Mesothelial cell of epicardium (in vitro differentiated cells): Measurements from ENCODE around the gene WWOX. TPM values are rescaled to one million over a fixed set of nuclear protein-coding genes. Genes with fewer than 3 reads are reported as not detected.

Experiments
- DNase-seq, 2 experiments: peaks; one replicate each; pipeline ENCODE4 v3.0.0; 2021; ENCODE audit warnings: low spot score in 2 of 2; ENCODE audit not compliant: unreplicated experiment in 2 of 2
- H3K27ac Mint-ChIP-seq: 2 replicates; pipeline ENCODE4 v1.8.0; 2021; ENCODE audit warnings: mixed read lengths
- H3K27me3 Mint-ChIP-seq: 2 replicates; pipeline ENCODE4 v1.8.0; 2021; ENCODE audit warnings: low read depth, mixed read lengths
- H3K36me3 Mint-ChIP-seq: 2 replicates; pipeline ENCODE4 v1.8.0; 2021; ENCODE audit warnings: mixed read lengths
- H3K4me1 Mint-ChIP-seq: 2 replicates; pipeline ENCODE4 v1.8.0; 2021; ENCODE audit warnings: mixed read lengths
- H3K4me3 Mint-ChIP-seq: 2 replicates; pipeline ENCODE4 v1.8.0; 2021; ENCODE audit warnings: mild to moderate bottlenecking, moderate library complexity, mixed read lengths
- H3K9me3 Mint-ChIP-seq: 2 replicates; pipeline ENCODE4 v1.8.0; 2021; ENCODE audit warnings: mixed read lengths
- CTCF ChIP-seq: fragments of 200-600 bp; sonication (generic); IDR thresholded peaks from one replicate; pipeline ENCODE4 v1.5.0; 2021; ENCODE audit warnings: antibody characterized with exemption; ENCODE audit not compliant: unreplicated experiment
- total RNA-seq: library from RNA; stranded (reverse); gene quantifications from 3 replicates; pipeline ENCODE4 v1.2.1, GENCODE V29; 2021

The WWOX gene
- total RNA-seq, 1 donor from 2014 or later, result 29.7 TPM

DNA sequence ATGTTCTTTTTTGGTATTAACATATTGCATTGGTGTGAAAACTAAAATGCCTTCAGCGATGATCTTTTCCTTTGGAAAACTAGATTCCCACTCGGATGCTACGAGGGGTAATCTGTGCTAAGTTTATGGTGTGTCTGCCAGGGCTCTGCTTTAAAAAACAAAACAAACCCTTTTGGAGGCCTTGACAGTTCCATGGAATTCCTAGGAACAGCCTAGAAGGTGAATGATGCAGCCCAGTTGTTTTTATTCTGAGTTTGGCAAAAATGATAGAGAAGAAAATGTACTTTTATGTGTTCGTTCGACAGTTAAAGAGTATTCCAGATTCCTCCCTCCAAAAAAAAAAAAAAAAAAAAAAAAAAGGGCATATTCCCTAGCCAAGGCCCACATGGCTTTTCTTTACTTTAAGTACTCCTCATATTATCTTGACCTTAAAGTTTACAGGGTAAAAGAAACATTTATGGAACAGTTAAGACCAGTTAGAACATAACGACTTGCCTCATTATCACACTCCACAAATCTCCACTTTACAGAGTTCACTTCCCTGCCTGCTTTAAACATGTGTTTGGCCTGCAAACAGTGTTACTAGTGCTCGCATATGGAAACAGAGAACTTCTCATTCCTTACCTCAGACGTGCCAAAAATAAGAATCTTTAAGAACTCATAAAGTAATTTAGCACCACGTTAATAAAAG lies 159.1 kb downstream of the WWOX start:
- Mint-ChIP-seq H3K9me3 (no peaks in the 10 kb centered on the region), H3K27ac (peak overlapping the region; percentile 44), H3K36me3 (peaks cover 2% of the 10 kb centered on the region), H3K4me3 (no peak overlapping the region), H3K27me3 (peaks cover 23% of the 10 kb centered on the region), H3K4me1 (peaks cover 24% of the 10 kb centered on the region)
- TF ChIP-seq CTCF, result no peak
- DNase-seq, result no peak

DNA sequence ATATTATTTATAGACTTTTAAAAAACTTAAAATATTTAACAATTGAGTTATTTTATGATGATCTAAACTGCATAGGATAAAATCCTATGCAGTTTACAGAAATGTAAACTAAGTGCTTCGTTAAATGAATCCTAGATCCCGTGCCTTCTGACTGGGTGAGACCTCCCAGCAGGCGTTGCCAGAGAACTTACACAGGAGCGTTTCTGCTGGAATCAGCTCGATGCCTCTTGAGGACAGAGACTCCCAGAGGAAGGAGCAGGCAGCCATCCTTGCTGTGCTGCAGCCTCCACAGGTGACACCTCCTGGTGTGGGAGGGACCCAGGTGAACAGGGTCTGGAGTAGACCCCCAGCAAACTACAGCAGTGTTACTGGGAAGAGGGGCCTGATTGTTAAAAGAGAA lies 160.4 kb downstream of the WWOX start:
- no peak overlapping the region for H3K27ac Mint-ChIP-seq
- peaks cover 21% of the 10 kb centered on the region for H3K27me3 Mint-ChIP-seq
- no peak overlapping the region for H3K4me3 Mint-ChIP-seq
- peaks cover 24% of the 10 kb centered on the region for H3K4me1 Mint-ChIP-seq
- no peak for DNase-seq
- peaks cover 6% of the 10 kb centered on the region for H3K9me3 Mint-ChIP-seq
- TF ChIP-seq CTCF, result no peak
- H3K36me3 Mint-ChIP-seq, result peaks cover 7% of the 10 kb centered on the region

- no peak for DNase-seq
- Mint-ChIP-seq H3K36me3 (peaks cover 11% of the 10 kb centered on the region), H3K9me3 (peaks cover 6% of the 10 kb centered on the region), H3K27me3 (peaks cover 11% of the 10 kb centered on the region), H3K4me3 (no peak overlapping the region), H3K4me1 (peaks cover 2% of the 10 kb centered on the region), H3K27ac (no peak overlapping the region)
- no peak for TF ChIP-seq CTCF
These were observed 165.2 kb downstream of the WWOX start for GRCh38 chr16:78264642-78265041.

GRCh38 chr16:78269256-78269655 lies 169.8 kb downstream of the WWOX start:
- H3K4me3 Mint-ChIP-seq, result no peak overlapping the region
- peaks cover 7% of the 10 kb centered on the region for H3K36me3 Mint-ChIP-seq
- H3K27ac Mint-ChIP-seq, result no peak overlapping the region
- no peak for TF ChIP-seq CTCF
- peaks cover 3% of the 10 kb centered on the region for H3K9me3 Mint-ChIP-seq
- no peaks in the 10 kb centered on the region for H3K4me1 Mint-ChIP-seq
- peaks cover 15% of the 10 kb centered on the region for H3K27me3 Mint-ChIP-seq
- DNase-seq, result no peak

DNA sequence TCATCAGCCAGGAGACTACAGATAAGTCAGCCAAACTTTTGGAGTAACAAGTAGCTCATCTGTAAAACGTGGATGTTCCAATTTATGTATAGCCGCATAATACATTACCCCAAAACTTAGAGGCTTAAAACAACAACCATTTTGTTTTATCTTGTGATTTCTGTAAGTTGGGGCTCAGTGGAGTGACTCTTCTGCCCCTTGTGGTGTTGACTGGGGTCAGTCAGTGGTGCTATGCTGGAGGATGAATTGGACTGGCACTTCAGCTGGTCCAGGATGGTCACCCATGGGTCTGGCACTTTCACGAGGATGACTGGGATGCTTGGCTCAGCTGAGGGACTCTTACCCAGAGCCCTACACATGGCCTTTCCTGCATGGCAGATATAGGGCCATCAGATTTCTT lies 172.5 kb downstream of the WWOX start:
- no peaks in the 10 kb centered on the region for H3K36me3 Mint-ChIP-seq
- no peak overlapping the region for H3K4me3 Mint-ChIP-seq
- H3K9me3 Mint-ChIP-seq, result no peaks in the 10 kb centered on the region
- no peak for TF ChIP-seq CTCF
- H3K27ac Mint-ChIP-seq, result no peak overlapping the region
- H3K4me1 Mint-ChIP-seq, result no peaks in the 10 kb centered on the region
- no peak for DNase-seq
- H3K27me3 Mint-ChIP-seq, result peaks cover 28% of the 10 kb centered on the region
